AG10803 (cell line): ENCODE data around the gene PSMB5.
A peak's percentile ranks its signal among the peaks of the same experiment; 100 is the strongest.
"Not testable (repeated sequence)": the region's sequence is repeated elsewhere in the genome, so short reads cannot be mapped to it uniquely, and the experiment has no call there.

ENCODE experiments used
- DNase-seq: peaks from one replicate; pipeline ENCODE4 v3.0.0; 2010; ENCODE audit warnings: low read depth
- H3K4me3 ChIP-seq: 2 replicates; pipeline ENCODE4 v1.5.1; 2011; ENCODE audit warnings: mild to moderate bottlenecking, low read length, control low read depth
- TF ChIP-seq, protein P1 (sequence below): conservative IDR thresholded peaks from 2 replicates; pipeline ENCODE4 v1.5.1; 2011; ENCODE audit warnings: mild to moderate bottlenecking, low read length, control low read depth, inconsistent platforms

PSMB5 gene

DNA sequence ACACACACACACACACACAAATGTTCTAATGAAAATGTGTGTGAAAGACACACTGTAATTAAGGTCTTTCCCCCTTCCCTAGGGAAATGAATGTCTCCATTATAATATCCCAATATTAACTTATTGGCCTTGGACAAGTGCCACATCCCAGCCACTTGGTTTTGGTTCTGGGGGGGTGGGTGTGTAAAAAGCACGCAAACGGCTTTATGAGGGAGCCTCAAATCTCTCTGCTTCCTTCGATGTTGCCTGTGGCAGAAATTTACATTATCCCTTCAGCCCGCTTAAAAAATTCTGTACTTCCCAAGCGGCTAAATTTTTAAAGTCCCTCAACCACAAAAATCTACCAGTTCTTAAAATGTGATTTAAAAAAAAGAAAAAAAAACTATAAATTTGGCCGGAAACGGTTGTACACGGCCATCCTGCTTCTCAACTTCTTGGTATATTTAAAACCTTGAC lies 25.2 kb downstream of the PSMB5 start:
- TF ChIP-seq, protein P1, sequence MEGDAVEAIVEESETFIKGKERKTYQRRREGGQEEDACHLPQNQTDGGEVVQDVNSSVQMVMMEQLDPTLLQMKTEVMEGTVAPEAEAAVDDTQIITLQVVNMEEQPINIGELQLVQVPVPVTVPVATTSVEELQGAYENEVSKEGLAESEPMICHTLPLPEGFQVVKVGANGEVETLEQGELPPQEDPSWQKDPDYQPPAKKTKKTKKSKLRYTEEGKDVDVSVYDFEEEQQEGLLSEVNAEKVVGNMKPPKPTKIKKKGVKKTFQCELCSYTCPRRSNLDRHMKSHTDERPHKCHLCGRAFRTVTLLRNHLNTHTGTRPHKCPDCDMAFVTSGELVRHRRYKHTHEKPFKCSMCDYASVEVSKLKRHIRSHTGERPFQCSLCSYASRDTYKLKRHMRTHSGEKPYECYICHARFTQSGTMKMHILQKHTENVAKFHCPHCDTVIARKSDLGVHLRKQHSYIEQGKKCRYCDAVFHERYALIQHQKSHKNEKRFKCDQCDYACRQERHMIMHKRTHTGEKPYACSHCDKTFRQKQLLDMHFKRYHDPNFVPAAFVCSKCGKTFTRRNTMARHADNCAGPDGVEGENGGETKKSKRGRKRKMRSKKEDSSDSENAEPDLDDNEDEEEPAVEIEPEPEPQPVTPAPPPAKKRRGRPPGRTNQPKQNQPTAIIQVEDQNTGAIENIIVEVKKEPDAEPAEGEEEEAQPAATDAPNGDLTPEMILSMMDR, result no peak
- no peak for DNase-seq
- peak overlapping the region; percentile 67 for H3K4me3 ChIP-seq

DNA sequence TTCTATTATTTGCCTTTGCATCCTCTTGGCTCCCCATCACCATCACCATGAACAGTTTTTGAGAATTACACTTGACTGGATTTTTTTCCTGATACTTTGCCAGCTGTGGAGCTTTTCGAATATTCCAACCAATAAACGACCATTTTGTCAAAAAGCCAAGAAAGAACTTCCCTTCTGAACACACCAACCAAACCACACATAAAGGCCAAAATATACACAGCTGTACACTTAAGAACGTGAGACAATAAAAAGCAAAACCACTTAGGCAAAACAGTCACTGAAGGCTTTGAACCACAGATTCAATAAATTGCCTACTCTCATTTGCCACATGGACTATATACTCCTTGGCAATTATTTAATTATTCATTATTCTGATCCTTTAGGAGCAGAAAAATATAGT lies 25.9 kb downstream of the PSMB5 start:
- DNase-seq, result no peak
- H3K4me3 ChIP-seq, result no peak overlapping the region
- TF ChIP-seq, protein P1, result no peak

DNA sequence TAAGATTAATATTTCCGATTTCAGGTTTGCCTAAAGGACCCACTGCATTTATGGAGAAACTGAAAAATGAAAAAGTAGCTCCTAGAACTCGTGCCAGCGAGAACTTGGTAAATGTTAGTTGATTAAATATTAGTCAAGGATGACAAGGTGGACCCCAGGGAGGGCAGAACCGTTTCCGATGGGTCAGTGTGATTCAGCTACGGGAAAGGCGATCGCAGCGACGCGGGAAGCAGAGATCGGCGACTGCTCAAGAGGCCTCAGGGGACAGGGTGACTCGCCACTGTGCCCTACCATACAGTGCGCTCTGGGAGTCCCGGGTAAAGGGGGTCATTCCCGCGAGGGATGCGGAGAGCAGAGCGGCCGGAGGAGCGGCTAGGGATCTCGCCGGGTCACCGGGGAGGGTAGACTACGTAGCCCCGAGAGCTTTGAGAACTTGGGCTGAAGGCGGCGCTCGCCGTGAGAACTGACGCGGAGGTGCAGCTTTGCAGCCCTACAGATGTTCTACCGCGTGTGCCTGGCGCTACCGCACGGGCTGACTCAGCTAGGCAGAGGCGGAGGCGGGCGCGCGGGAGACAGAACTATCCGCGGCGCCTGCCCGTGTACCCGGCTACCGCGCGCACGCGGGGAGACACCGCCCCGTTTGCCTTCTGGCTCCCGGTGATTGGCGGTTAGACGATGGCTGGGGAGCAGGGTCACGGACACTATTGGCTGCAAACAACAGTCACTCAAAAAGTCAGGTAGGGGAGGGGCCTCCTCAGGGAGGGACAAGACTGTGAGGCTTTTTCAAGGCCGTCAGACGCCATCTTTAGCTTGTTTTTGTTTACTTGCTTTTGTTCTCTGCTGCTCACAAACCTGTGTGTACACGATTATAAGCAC lies 27.9 kb downstream of the PSMB5 start:
- TF ChIP-seq, protein P1, result peak; percentile 45
- peak overlapping the region; percentile 88 for H3K4me3 ChIP-seq
- peak; percentile 97 for DNase-seq

DNA sequence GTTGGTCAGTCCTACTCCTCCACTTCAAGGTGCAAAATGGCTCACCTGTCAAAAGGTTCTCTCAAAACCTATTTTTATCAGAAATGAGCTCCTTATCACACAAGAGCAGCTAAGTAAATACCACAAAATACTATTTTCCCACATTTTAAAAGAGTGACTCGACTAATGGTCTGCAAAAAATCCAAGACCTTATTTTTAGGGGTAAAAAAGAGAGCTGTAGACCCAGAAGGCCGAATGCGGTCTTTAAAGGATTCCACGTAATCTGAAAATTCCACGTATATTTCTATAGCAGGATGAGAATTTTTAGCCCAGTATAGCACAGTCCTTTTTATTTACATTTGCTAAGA lies 28.5 kb downstream of the PSMB5 start:
- TF ChIP-seq, protein P1, result no peak
- H3K4me3 ChIP-seq, result peak overlapping the region; percentile 88
- no peak for DNase-seq

DNA sequence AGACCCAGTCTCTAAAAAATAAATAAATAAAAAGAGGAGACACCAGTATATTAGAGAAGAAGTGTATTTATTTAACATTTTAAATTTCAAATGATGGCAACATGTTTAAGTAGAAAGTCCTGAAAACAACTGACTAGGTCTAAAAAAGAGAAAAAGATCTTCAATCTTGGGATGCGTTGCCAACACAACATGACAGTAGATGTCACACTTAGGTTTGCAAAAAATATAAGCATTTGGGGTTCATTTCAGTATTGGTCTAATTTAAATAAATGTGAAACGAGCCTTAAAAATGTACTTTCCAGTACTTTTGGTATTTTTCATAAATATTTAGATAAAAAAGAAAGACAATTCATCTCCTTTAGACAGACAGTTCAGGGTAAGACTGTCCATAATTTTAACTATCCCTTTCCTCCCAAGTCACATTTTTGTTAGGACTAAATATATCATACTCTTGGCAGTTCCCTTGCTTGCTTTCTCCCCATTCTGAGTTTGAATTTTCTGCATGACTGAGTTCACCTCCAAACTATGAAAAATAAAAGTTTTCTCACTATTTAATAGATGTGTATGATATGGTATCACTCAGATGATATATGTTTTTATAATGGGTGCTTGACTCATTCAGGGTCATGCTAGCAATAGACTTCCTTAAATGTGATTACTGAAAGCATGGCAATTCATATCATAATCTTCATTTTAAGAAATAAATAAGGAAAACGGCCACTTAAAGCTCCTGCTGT lies 29.1 kb downstream of the PSMB5 start:
- no peak overlapping the region for H3K4me3 ChIP-seq
- TF ChIP-seq, protein P1, result no peak
- DNase-seq, result no peak

DNA sequence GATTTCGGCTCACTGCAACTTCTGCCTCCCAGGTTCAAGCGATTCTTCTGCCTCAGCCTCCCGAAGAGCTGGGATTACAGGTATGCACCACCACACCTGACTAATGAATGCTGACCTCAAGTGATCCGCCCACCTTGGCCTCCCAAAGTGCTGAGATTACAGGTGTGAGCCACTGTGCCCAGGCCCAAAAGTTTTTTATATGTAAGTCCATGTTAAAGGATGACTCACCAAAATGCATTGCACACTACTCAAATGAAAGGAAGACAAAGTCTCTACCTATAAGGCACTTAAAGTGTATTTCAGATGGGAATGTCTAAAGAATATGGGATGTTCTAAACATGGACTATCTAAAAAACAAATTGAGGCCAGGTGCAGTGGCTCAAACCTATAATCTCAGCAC lies 30.4 kb downstream of the PSMB5 start:
- DNase-seq, result not testable (repeated sequence)

DNA sequence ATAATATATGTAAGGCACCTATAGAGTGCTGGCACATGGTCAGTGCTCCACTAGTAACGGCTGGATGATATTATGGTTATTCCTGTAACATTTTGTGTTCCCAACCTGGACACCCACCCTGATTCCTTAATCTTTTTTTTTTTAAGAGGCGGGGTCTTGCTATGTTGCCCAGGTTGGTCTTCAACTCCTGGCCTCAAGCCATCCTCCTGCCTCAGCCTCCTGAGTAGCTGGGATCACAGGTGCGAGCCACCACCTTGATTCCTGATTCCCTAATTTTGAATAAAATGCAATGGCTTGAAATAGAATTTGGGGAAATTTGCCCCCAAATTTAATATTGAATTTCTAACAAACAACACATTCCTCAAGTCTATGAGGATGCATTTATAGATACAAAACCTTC lies 32.1 kb downstream of the PSMB5 start:
- no peak for DNase-seq
- TF ChIP-seq, protein P1, result no peak
- H3K4me3 ChIP-seq, result no peak overlapping the region

More for the DNA sequence above, 30.4 kb downstream of the PSMB5 start:
- H3K4me3 ChIP-seq, result not testable (repeated sequence)
